Activated CD8-positive, alpha-beta T cell treated with anti-CD3 and anti-CD28 coated beads for 36 hours (primary cell): ENCODE data around the gene SHISA6. TPM values are rescaled to one million over a fixed set of nuclear protein-coding genes. Genes with fewer than 3 reads are reported as not detected.

Source experiments
- ATAC-seq: fragments of 200-7000 bp; cut with Tn5 transposase; one replicate; pipeline ENCODE4 v1.10.0; 2021; ENCODE audit warnings: mild to moderate bottlenecking, moderate library complexity
- CTCF ChIA-PET: fragments of 350-600 bp; sonication (Branson Sonifier 250); formaldehyde crosslinking; loops from one replicate; lab custom pipeline; 2021; ENCODE audit warnings: antibody characterized with exemption; lab: Charles Lee
- POLR2A ChIA-PET: fragments of 350-600 bp; sonication (Branson Sonifier 250); formaldehyde crosslinking; loops from one replicate; lab custom pipeline; 2021; ENCODE audit warnings: antibody characterized with exemption; lab: Charles Lee
- DNase-seq: peaks from one replicate; pipeline ENCODE4 v3.0.0-alpha.2; 2020
- H3K27ac Mint-ChIP-seq: one replicate; pipeline ENCODE4 v1.8.0; 2021; ENCODE audit warnings: mild to moderate bottlenecking, mixed read lengths
- H3K27me3 Mint-ChIP-seq: one replicate; pipeline ENCODE4 v1.8.0; 2021; ENCODE audit warnings: mixed read lengths
- H3K36me3 Mint-ChIP-seq: one replicate; pipeline ENCODE4 v1.8.0; 2021; ENCODE audit warnings: low read depth, mixed read lengths
- H3K4me1 Mint-ChIP-seq: one replicate; pipeline ENCODE4 v1.8.0; 2021; ENCODE audit warnings: low read depth, mixed read lengths
- H3K4me3 Mint-ChIP-seq: one replicate; pipeline ENCODE4 v1.8.0; 2021; ENCODE audit warnings: mild to moderate bottlenecking, moderate library complexity, mixed read lengths
- H3K9me3 Mint-ChIP-seq: one replicate; pipeline ENCODE4 v1.8.0; 2021; ENCODE audit warnings: mixed read lengths
- intact Hi-C: fragments of 100-400 bp; cut with micrococcal nuclease; formaldehyde crosslinking; loops from one replicate; pipeline ENCODE4 v1.10.0; 2022
- total RNA-seq, 2 experiments: library from RNA; stranded (reverse); gene quantifications; one replicate each; pipeline ENCODE4 v1.2.3, GENCODE V29; 2021
- TF ChIP-seq, protein P1 (sequence below): fragments of 200-600 bp; IDR thresholded peaks from one replicate; pipeline ENCODE4 v1.8.0; 2022; ENCODE audit warnings: antibody characterized with exemption, mild to moderate bottlenecking

SHISA6 gene
- total RNA-seq, 2 experiments from 2014 or later, result not detected

DNA sequence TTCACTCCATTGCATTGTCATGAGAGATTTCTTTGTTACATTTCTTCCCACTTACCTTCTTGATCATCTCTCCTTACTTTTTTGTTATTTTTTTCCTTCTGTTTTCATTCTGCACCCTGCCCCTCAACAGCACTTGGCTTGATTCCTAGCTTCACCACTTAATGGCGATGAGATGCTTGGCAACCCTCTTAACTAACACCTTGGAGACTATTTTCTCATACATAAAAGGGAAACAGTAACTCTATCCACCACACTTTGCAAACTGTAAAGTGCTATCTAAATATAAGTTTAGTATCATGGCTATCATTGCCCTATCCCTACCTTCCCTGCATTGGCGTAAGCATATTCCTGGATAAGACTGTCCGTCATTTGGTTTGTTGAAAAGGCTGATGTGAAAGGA lies 177.3 kb downstream of the SHISA6 start:
- TF ChIP-seq, protein P1, sequence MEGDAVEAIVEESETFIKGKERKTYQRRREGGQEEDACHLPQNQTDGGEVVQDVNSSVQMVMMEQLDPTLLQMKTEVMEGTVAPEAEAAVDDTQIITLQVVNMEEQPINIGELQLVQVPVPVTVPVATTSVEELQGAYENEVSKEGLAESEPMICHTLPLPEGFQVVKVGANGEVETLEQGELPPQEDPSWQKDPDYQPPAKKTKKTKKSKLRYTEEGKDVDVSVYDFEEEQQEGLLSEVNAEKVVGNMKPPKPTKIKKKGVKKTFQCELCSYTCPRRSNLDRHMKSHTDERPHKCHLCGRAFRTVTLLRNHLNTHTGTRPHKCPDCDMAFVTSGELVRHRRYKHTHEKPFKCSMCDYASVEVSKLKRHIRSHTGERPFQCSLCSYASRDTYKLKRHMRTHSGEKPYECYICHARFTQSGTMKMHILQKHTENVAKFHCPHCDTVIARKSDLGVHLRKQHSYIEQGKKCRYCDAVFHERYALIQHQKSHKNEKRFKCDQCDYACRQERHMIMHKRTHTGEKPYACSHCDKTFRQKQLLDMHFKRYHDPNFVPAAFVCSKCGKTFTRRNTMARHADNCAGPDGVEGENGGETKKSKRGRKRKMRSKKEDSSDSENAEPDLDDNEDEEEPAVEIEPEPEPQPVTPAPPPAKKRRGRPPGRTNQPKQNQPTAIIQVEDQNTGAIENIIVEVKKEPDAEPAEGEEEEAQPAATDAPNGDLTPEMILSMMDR, result no peak
- Mint-ChIP-seq H3K4me1 (no peaks in the 10 kb centered on the region), H3K27ac (no peak overlapping the region), H3K4me3 (no peak overlapping the region), H3K27me3 (no peaks in the 10 kb centered on the region), H3K36me3 (no peaks in the 10 kb centered on the region), H3K9me3 (no peaks in the 10 kb centered on the region)
- intact Hi-C loops, result no loop called here
- ChIA-PET CTCF (no interaction called here), POLR2A (no interaction called here)
- ATAC-seq (no peak), DNase-seq (no peak)

DNA sequence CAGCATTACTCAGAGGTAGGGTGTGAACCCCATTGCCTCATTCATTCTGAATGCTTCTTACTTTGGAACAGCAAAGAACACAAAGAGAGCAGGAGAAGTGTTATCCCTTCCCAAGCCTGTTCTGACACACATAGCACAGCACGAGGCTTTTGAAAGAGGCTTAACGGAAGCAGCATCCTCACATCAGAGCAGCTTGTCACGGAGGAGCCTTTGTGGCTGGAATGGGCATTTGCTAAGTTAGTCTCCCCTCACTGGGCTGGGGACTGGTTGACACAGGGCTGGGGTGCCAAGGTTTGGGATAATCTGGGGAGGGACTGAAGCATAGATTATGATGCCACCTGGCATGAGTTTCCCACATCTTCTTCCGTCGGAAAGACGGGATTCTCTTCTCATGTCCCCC lies 189.7 kb downstream of the SHISA6 start:
- no peaks in the 10 kb centered on the region for H3K4me1 Mint-ChIP-seq
- no peaks in the 10 kb centered on the region for H3K36me3 Mint-ChIP-seq
- POLR2A ChIA-PET, result no interaction called here
- intact Hi-C loops, result no loop called here
- H3K4me3 Mint-ChIP-seq, result no peak overlapping the region
- TF ChIP-seq, protein P1, result no peak
- no peak overlapping the region for H3K27ac Mint-ChIP-seq
- no peak for ATAC-seq
- CTCF ChIA-PET, result no interaction called here
- no peaks in the 10 kb centered on the region for H3K27me3 Mint-ChIP-seq
- no peak for DNase-seq
- H3K9me3 Mint-ChIP-seq, result peaks cover 27% of the 10 kb centered on the region

DNA sequence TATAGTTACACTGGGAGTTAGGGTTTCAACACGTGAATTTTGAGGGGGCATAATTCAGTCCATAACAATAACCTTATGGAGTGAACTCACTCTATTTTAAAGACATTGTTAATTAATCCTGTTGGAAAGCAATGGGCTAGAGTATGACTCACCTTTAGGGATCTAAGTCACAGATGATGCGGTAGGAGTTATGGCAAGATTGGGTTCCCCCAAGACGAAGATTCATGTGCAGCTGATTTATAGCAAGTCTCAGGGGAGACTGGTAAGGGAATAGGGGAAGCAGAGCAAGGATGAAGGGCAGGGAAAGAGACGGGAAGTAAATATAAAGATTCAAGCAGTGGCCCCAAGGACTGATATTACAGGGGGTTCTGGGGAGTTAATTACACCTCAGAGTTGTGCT lies 197.7 kb downstream of the SHISA6 start:
- Mint-ChIP-seq H3K4me1 (no peaks in the 10 kb centered on the region), H3K36me3 (no peaks in the 10 kb centered on the region), H3K27ac (no peak overlapping the region), H3K27me3 (no peaks in the 10 kb centered on the region), H3K4me3 (no peak overlapping the region), H3K9me3 (peaks cover 4% of the 10 kb centered on the region)
- DNase-seq, result no peak
- TF ChIP-seq, protein P1, result no peak
- intact Hi-C loops, result no loop called here
- no peak for ATAC-seq
- ChIA-PET POLR2A (no interaction called here), CTCF (no interaction called here)

DNA sequence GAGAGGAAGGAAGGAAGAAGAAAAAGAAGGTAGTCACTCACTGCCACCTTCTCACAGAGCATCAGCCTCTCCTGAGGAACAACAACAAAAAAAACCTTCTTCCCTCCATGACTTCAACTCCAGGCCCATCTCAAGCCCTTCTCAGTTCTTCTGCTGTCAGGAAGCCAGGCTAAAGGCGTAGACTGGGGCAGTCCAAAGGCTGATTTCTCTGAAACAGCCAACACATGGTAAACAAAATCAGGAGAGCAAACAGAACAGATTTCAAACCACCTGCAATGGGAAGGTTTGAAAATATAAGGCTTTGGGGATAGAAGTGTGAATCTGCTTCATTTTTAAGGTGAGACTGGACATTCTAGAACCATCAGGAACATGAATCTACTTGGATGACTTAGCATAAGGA lies 200.0 kb downstream of the SHISA6 start:
- CTCF ChIA-PET, result no interaction called here

DNA sequence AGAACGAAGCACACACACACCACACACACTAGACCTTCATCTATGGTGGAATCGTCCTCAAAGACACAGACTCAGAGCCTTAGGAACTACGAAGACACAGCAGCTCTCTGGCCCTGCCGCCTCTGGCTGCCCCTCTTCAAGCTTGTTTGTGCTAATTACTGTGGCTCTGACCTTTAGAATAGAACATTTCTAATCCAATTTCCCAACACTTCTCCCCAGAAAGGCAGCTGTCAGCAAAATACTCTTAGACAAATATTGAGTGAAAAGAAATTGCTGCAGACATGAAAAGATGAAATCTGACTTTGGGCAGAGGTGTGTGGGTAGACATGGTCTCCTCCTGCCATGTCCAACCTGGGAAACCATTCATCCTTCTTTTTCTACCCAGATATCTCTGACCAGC lies 205.3 kb downstream of the SHISA6 start:
- H3K27me3 Mint-ChIP-seq, result no peaks in the 10 kb centered on the region
- TF ChIP-seq, protein P1, result no peak
- ChIA-PET POLR2A (no interaction called here), CTCF (no interaction called here)
- no peak overlapping the region for H3K4me3 Mint-ChIP-seq
- H3K4me1 Mint-ChIP-seq, result no peaks in the 10 kb centered on the region
- no peaks in the 10 kb centered on the region for H3K9me3 Mint-ChIP-seq
- intact Hi-C loops, result no loop called here
- DNase-seq (no peak), ATAC-seq (no peak)
- H3K36me3 Mint-ChIP-seq, result no peaks in the 10 kb centered on the region
- no peak overlapping the region for H3K27ac Mint-ChIP-seq

More for the DNA sequence above, 200.0 kb downstream of the SHISA6 start:
- ATAC-seq (no peak), DNase-seq (no peak)
- TF ChIP-seq, protein P1, result no peak
- Mint-ChIP-seq H3K36me3 (no peaks in the 10 kb centered on the region), H3K27ac (no peak overlapping the region), H3K27me3 (no peaks in the 10 kb centered on the region), H3K9me3 (no peaks in the 10 kb centered on the region), H3K4me1 (no peaks in the 10 kb centered on the region), H3K4me3 (no peak overlapping the region)
- intact Hi-C loops, result no loop called here
- POLR2A ChIA-PET, result no interaction called here
